Peyer's patch (tissue), 4 donors: Measurements from ENCODE around the gene RABL3.
"Not testable (repeated sequence)": the region's sequence is repeated elsewhere in the genome, so short reads cannot be mapped to it uniquely, and the experiment has no call there.

Source experiments
- CTCF ChIP-seq, 6 experiments: fragments of 450-650 bp in 4 of 6; fragments of 200-600 bp in 2 of 6; sonication (generic) in 1 of 6; IDR thresholded peaks; one replicate each; pipeline ENCODE4 v1.5.1; 2017 to 2019; ENCODE audit warnings: antibody characterized with exemption in 6 of 6, mild to moderate bottlenecking in 3 of 6, moderate library complexity in 1 of 6
- POLR2A ChIP-seq, 2 donors: fragments of 450-650 bp; IDR thresholded peaks; one replicate each; pipeline ENCODE4 v1.5.1; 2017; ENCODE audit warnings: antibody characterized with exemption in 2 of 2, mild to moderate bottlenecking in 2 of 2, moderate library complexity in 2 of 2

- not testable (repeated sequence) for TF ChIP-seq POLR2A, CTCF (IDR thresholded peaks at IDR 0.05)
These were observed 103.5 kb downstream of the RABL3 start for GRCh38 chr3:120638820-120639219.
